Measurements from ENCODE around the gene RAB3IP.

Gene RAB3IP

GRCh38 chr12:69822201-69822860 is 83.7 kb downstream of the RAB3IP start:
- TF ChIP-seq EZH2 (IDR thresholded peaks at IDR 0.05; ENCODE audit: borderline replicate concordance, low read depth, low read length, severe bottlenecking) (no peak), CTCF (IDR thresholded peaks at IDR 0.05; ENCODE audit: borderline replicate concordance, extremely low read depth, low read length, poor library complexity, severe bottlenecking) (no peak)
- Histone ChIP-seq H3K4me2 (ENCODE audit: insufficient read depth, low read length) (no peak overlapping the region), H3K9me3 (ENCODE audit: insufficient read depth, low read length, severe bottlenecking) (no peaks in the 10 kb centered on the region), H2AFZ (ENCODE audit: low read depth, low read length) (no peak overlapping the region), H3K36me3 (ENCODE audit: insufficient read depth, low read length) (no peaks in the 10 kb centered on the region), H3K79me2 (ENCODE audit: insufficient read depth, low read length) (no peaks in the 10 kb centered on the region), H3K4me1 (ENCODE audit: insufficient read depth, low read length) (no peaks in the 10 kb centered on the region), H3K4me3 (ENCODE audit: low read depth in 1 of 2, low read length in 2 of 2) (no peak overlapping the region), H3K27me3 (ENCODE audit: insufficient read depth, low read length, poor library complexity) (no peaks in the 10 kb centered on the region), H3K27ac (ENCODE audit: low read length) (no peak overlapping the region), H4K20me1 (ENCODE audit: insufficient read depth, low read length) (no peaks in the 10 kb centered on the region), H3K9ac (ENCODE audit: low read depth, low read length) (no peak overlapping the region)
- ATAC-seq (ENCODE audit: insufficient read depth, low read depth) (no peak), DNase-seq (no peak)

GRCh38 chr12:69824028-69824427 is 85.4 kb downstream of the RAB3IP start:
- TF ChIP-seq CTCF (IDR thresholded peaks at IDR 0.05; ENCODE audit: borderline replicate concordance, extremely low read depth, low read length, poor library complexity, severe bottlenecking), result no peak
- TF ChIP-seq EZH2 (IDR thresholded peaks at IDR 0.05; ENCODE audit: borderline replicate concordance, low read depth, low read length, severe bottlenecking), result no peak
- DNase-seq, result no peak
- H4K20me1 ChIP-seq (ENCODE audit: insufficient read depth, low read length), result no peaks in the 10 kb centered on the region
- H3K36me3 ChIP-seq (ENCODE audit: insufficient read depth, low read length), result no peaks in the 10 kb centered on the region
- no peaks in the 10 kb centered on the region for H3K79me2 ChIP-seq (ENCODE audit: insufficient read depth, low read length)
- no peak overlapping the region for H3K4me3 ChIP-seq (ENCODE audit: low read depth in 1 of 2, low read length in 2 of 2)
- H3K9ac ChIP-seq (ENCODE audit: low read depth, low read length), result no peak overlapping the region
- H3K4me1 ChIP-seq (ENCODE audit: insufficient read depth, low read length), result no peaks in the 10 kb centered on the region
- H3K4me2 ChIP-seq (ENCODE audit: insufficient read depth, low read length), result no peak overlapping the region
- H2AFZ ChIP-seq (ENCODE audit: low read depth, low read length), result no peak overlapping the region
- H3K9me3 ChIP-seq (ENCODE audit: insufficient read depth, low read length, severe bottlenecking), result no peaks in the 10 kb centered on the region
- no peak overlapping the region for H3K27ac ChIP-seq (ENCODE audit: low read length)
- ATAC-seq (ENCODE audit: insufficient read depth, low read depth), result no peak
- peaks cover 6% of the 10 kb centered on the region for H3K27me3 ChIP-seq (ENCODE audit: insufficient read depth, low read length, poor library complexity)

- Histone ChIP-seq H3K27ac (ENCODE audit: low read length) (no peak within 1 kb of the TSS), H3K27me3 (ENCODE audit: insufficient read depth, low read length, poor library complexity) (peaks cover 14% of the 10 kb centered on the region), H3K4me2 (ENCODE audit: insufficient read depth, low read length) (no peak within 1 kb of the TSS), H2AFZ (ENCODE audit: low read depth, low read length) (no peak within 1 kb of the TSS), H3K9ac (ENCODE audit: low read depth, low read length) (no peak within 1 kb of the TSS), H3K79me2 (ENCODE audit: insufficient read depth, low read length) (no peaks in the 10 kb centered on the region), H3K9me3 (ENCODE audit: insufficient read depth, low read length, severe bottlenecking) (no peaks in the 10 kb centered on the region), H4K20me1 (ENCODE audit: insufficient read depth, low read length) (no peaks in the 10 kb centered on the region), H3K36me3 (ENCODE audit: insufficient read depth, low read length) (no peaks in the 10 kb centered on the region), H3K4me1 (ENCODE audit: insufficient read depth, low read length) (no peaks in the 10 kb centered on the region), H3K4me3 (ENCODE audit: low read depth in 1 of 2, low read length in 2 of 2) (no peak within 1 kb of the TSS)
- DNase-seq, result no peak
- ATAC-seq (ENCODE audit: insufficient read depth, low read depth), result no peak
- TF ChIP-seq EZH2 (IDR thresholded peaks at IDR 0.05; ENCODE audit: borderline replicate concordance, low read depth, low read length, severe bottlenecking), result no peak
- TF ChIP-seq CTCF (IDR thresholded peaks at IDR 0.05; ENCODE audit: borderline replicate concordance, extremely low read depth, low read length, poor library complexity, severe bottlenecking), result no peak
These were observed 86.4 kb downstream of the RAB3IP start, which contains the start of gene MYRFL for GRCh38 chr12:69824966-69825560. Gene MYRFL (plus strand): TSS chr12:69825227. CDS start chr12:69825518, 291 bp downstream.
